Measurements from ENCODE around the gene TECRL.

The TECRL gene

DNA sequence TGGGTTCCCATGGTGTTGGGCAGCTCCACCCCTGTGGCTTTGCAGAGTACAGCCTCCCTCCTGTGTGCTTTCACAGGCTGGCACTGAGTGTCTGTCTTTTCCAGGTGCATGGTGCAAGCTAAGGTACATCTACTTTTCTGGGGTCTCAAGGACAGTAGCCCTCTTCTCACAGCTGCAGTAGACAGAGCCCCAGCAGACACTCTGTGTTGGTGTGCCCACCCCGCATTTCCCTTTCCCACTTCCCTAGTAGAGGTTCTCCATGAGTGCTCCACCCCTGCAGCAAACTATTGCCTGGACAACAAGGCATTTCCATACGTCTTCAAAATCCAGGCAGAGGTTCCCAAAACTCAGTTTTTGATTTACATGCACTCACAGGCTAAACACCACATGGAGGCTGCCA, 143.0 kb downstream of the TECRL start:
- no peak for DNase-seq (ENCODE audit: low spot score)
- TF ChIP-seq, protein P1, sequence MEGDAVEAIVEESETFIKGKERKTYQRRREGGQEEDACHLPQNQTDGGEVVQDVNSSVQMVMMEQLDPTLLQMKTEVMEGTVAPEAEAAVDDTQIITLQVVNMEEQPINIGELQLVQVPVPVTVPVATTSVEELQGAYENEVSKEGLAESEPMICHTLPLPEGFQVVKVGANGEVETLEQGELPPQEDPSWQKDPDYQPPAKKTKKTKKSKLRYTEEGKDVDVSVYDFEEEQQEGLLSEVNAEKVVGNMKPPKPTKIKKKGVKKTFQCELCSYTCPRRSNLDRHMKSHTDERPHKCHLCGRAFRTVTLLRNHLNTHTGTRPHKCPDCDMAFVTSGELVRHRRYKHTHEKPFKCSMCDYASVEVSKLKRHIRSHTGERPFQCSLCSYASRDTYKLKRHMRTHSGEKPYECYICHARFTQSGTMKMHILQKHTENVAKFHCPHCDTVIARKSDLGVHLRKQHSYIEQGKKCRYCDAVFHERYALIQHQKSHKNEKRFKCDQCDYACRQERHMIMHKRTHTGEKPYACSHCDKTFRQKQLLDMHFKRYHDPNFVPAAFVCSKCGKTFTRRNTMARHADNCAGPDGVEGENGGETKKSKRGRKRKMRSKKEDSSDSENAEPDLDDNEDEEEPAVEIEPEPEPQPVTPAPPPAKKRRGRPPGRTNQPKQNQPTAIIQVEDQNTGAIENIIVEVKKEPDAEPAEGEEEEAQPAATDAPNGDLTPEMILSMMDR (IDR thresholded peaks at IDR 0.05; ENCODE audit: extremely low read depth, missing control alignments), result no peak

DNA sequence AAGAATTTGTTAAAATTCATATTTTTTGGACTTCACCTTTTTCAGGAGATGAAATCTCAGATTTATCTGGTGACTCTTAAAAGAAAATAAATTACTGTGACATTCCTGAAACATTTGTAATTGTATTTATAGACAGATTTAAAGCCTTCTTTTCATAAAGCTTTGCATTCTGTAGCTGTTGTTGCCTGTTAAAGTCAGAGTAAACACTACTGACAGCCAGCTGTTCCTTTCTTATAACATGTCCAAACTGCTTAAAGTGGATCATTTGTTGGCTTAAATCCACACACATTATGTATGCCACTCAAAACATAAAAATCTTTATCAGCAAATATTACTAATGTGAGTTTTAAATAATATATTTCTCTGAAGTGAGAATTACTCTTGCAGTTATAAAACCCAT, 157.5 kb downstream of the TECRL start:
- DNase-seq (ENCODE audit: low spot score), result no peak
- TF ChIP-seq, protein P1 (IDR thresholded peaks at IDR 0.05; ENCODE audit: extremely low read depth, missing control alignments), result no peak

DNA sequence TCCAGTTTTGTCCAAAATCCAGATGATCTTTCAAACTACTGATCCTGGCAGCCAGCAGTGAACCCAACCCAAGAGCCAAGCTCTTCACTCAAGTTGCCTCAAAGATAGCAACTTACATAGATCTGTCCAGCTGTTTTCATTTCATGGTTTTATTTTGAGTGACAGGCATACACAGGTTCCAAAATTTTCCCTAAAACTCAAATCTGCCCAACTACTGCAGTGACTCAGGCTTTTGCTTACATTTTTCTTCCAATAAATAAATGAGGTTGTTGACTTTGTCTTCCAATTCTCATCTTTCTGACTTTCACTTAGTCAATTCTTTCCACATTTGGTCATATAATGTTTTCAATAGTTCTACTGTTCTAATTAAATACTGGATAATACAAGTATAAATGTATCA, 158.8 kb downstream of the TECRL start:
- TF ChIP-seq, protein P1 (IDR thresholded peaks at IDR 0.05; ENCODE audit: extremely low read depth, missing control alignments), result no peak
- no peak for DNase-seq (ENCODE audit: low spot score)

DNA sequence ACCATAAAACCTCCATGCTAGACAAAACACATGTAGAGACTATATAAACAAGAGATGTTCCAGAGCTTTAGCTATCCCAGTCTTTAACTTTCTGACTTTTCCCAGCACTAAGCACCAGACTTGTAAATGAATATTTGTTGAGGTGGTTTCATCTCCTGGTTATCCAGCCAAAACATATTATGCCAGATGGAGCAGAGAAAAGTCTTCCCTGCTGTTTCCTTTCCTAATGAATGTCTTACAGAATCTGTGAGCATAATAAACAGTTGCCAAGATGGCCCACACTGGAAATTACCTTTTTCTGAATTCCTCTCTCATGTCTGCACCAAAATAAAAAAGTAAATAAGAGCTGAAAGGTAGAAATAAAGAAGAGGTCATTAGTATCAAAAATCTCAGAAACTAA, 159.2 kb downstream of the TECRL start:
- no peak for DNase-seq (ENCODE audit: low spot score)
- TF ChIP-seq, protein P1 (IDR thresholded peaks at IDR 0.05; ENCODE audit: extremely low read depth, missing control alignments), result no peak

DNA sequence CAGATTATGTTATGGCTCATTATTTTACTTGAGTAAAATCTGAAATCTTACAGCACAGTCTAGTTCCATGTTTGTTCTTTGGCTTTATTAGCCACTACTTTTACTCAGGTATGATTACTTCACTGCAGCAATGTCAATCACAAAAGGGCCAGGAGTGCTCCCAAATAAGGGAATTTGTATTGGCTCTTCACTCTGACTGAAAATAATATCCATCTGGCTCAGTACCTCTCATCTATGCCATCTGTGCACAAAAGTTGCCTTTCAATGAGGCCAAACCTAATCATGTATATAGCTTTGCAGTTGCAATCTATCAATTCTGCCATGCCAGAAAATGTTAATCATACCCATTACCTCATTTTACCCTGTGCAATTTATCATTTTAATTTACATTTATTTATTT, 161.1 kb downstream of the TECRL start:
- TF ChIP-seq, protein P1 (IDR thresholded peaks at IDR 0.05; ENCODE audit: extremely low read depth, missing control alignments), result no peak
- no peak for DNase-seq (ENCODE audit: low spot score)

DNA sequence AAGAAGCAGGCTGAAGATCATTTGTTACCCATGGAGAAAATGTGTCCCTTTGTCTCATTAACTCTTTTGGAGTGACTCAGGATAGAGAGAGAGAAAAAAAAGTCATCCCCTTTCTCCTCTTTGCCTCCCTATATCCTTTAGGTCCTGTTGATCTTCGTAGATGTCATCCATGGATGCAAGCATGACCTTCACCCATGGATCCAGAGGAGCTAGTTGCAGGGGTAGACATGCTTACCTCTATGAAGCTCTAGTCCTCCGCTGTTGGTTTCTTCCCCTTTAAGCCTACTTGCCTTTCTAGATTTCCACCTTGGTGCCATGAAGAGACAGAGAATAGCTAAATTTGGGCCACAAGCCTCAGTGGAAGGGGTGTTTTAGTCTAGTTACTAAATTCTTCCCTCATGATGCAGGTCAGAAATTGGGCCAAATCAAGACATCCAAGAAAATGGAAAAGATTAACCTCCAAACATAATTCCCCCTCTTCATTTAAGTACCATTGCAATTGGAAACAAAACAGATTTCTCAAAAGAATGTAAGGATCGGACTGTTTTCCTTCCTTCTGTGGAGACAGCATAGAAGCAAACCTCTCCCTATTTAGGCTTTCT, 178.4 kb downstream of the TECRL start:
- DNase-seq (ENCODE audit: low spot score), result no peak
- TF ChIP-seq, protein P1 (IDR thresholded peaks at IDR 0.05; ENCODE audit: extremely low read depth, missing control alignments), result no peak

All from GM20000 (cell line).